GM21515 (cell line): Measurements from ENCODE around the gene SNX20.
A peak's percentile ranks its signal among the peaks of the same experiment; 100 is the strongest.

Experiments
- ATAC-seq: cut with Tn5 transposase; IDR thresholded peaks from one replicate; pipeline ENCODE4 v1.9.1; 2021; ENCODE audit not compliant: unreplicated experiment

Gene SNX20, protein sequence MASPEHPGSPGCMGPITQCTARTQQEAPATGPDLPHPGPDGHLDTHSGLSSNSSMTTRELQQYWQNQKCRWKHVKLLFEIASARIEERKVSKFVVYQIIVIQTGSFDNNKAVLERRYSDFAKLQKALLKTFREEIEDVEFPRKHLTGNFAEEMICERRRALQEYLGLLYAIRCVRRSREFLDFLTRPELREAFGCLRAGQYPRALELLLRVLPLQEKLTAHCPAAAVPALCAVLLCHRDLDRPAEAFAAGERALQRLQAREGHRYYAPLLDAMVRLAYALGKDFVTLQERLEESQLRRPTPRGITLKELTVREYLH

DNA sequence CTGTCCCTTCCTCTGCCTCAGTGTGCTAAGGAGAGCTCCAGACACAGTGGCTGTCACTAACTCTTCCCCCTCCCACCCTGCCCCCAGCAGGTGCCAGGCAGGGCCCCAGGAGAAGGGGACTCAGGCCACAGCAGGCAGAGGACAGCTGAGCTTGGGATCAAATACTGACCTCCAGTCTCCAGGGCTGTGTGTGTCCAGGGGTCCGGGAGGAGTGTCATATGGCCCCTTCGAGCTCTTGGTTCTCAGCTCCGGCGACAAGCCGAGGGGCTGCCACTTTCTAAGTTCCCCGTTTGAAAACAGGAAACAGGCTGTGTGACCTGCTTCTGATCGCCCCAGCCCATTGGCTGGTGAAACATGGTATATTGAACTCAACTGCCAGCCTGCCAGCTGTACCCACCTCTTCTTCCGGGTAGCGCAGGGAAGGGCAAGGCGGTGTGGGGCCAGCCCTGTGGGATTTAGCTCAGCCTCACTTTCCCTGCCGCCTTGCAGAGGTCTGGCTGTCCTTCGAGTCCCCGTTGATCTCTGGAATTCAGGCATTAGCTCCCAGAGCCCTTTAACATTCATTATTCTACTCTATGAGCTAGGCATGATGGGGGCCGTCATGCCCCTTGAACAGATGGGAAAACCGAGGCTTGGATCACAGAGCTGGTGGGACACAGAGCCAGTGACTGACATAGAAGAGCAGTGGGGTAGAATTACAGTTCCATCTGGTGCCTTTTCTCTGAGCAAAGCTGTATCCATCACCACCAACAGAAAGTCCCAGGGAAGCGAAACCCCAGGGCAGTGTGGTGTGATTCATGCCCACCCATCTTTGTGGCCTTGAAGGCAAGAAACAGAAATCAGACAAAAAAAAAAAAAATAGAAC lies at the start of gene SNX20:
SNX20 (minus strand) TSS at position 292 of the 865 bp plus-strand sequence. CDS start 3,786 bp downstream, outside the sequence.
- ATAC-seq, result peak; percentile 41

DNA sequence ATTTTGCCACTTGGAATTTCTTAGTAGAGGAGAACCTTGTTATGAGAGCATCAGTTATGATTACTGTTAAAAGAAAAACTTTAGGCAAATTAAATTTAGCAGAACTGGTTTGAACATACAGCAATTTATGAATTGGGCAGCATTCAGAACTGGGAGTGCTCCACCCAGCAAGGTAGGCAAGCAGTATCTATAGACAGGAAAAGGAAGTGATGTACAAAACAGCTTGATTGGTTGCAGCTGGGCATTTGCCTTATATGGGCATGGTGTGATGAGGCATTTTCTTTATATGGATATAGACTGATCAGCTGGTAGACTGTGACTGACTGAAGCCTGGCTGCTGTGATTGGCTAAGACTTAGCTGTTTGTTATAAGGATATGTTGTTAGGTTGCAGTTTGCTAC lies 43.2 kb upstream of the SNX20 start:
- no peak for ATAC-seq

DNA sequence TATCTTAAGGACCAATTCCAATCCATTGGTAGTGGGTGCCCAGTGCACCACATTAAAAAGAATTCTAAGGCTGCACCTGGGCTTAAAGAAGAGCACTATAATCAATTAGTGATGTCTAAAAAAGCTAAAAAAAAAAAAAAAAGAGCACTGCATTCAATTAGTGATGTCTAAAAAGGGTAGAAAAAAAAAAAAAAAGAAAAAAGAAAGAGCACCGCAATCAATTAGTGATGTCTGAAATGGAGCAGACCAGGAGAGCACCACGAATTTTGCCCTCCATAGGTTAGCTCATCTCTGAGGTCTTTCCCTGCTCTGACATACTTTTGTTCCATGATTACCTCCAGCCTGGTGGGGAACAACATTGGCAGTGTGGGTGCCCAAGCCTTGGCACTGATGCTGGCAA lies 41.8 kb upstream of the SNX20 start:
- ATAC-seq, result no peak

DNA sequence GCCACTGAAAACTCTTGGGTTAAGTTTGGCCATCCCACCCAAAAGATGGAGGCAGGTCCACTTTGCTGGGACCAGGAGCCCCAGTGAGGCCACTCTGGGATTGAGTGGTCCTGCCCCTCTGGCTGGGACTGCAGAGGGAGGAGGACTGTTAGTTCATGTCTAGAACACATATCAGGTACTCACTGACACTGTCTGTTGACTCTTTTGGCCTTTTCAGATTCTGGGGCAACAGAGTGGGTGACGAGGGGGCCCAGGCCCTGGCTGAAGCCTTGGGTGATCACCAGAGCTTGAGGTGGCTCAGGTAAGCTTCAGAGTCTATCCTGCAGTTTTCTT lies 41.3 kb upstream of the SNX20 start:
- no peak for ATAC-seq

DNA sequence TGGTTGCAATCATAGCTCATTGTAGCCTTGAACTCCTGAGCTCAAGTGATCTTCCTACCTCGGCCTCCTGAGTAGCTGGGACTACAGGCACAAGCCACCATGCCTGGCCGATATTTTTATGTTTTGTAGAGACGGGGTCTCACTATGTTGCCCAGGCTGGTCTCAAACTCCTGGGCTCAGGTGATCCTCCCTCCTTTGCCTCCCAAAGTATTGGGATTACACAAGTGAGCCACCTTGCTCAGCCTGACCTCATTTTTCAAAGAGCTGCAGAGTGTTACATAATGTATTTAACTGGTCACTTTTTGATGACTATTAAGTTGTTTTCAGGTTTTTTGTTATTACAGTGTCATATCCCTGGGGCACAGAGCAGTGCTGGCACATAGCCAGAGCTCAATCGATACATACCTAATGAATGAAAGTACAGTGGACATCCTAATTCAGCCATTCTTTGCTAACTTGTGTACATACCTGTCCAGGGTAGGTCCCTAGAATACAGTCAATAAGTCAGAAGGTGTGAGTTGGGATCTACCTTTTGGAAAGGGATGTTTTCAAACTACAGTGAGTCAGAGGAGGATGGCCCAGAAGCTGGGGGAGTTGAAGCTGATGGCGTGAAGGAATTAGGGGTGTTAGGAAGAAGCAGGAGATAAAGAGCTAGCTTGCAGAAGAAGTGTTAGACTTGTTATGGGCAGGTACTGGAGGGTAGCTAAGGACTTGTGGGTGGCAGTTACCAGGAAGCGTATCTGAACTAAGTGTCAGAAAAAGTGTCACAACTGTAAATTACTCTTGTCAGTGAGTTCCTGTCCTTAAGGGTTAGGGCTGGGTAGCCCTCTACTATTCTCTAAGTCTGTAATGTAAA lies 40.7 kb upstream of the SNX20 start:
- ATAC-seq, result no peak

DNA sequence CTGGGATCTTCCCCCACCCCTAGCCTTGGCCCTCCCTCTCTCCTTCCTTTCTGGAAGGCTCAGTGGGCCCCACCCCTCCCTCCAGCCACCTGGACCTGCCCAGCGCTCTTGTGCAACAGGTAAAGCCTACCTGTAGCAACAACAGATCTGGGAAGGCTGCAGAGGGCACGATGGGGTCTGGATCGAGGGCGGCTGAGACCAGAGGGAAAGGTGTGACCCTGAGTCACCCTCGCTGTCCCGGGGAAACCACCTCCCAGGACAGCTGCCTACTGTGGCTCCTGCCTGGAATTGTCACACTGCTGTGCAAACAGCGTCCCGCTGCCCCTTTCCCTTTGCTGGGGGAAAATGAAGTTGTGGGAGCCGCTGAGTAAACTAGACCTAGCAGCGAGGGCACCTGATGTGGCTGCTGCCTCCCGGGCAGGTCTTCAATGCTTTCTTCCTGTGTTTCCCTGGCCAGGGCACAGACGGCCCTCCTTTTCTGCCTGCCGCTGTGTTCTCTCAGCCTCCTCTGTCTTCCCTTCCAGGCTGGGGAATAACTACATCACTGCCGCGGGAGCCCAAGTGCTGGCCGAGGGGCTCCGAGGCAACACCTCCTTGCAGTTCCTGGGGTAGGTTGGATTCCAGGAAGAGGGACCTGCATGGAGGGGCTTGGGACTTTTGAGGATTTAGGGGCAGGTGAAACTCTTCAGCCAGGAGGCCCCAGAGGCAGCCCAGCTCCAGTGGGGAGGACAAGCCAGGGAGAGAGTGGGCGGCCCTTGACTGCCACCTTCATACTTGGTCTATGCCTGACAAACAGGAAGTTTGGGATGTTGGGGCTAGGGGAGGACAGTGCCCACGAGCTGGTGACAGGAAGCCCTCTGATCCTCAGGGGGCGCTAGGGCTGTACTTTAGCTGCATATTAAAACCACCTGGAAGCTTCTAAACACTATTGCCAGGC lies 38.6 kb upstream of the SNX20 start:
- no peak for ATAC-seq

DNA sequence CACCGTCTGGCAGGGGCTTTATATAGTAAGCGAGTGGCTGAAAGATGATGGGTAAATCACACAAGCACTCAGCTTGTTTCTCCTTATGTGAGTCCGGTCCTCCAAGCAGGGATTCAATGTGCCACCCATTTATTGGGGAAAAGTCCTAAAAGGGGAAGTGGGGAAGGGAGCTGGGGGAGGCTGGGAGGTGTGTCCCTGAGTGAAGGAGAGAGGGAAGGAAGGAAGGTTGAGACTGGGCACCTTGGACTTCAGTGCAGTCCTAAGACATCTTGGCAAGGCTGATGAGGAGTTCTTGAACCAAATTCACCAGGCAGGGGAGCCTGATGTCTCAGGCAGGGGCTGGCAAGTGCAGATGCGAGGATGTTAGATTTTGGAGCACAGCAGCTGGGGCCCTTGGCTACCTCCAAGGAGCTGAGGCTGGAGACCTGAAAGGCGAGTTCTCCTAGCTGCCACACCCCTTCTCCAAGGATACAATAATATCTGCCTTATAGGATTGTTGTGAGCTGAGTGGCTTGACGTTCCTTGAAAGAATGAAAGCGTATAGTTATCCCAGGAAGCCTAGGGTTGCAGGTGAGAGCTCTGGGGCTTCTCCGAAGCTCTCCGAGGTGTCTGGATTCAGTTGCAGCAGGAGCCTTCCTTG lies 37.8 kb upstream of the SNX20 start:
- ATAC-seq, result no peak

DNA sequence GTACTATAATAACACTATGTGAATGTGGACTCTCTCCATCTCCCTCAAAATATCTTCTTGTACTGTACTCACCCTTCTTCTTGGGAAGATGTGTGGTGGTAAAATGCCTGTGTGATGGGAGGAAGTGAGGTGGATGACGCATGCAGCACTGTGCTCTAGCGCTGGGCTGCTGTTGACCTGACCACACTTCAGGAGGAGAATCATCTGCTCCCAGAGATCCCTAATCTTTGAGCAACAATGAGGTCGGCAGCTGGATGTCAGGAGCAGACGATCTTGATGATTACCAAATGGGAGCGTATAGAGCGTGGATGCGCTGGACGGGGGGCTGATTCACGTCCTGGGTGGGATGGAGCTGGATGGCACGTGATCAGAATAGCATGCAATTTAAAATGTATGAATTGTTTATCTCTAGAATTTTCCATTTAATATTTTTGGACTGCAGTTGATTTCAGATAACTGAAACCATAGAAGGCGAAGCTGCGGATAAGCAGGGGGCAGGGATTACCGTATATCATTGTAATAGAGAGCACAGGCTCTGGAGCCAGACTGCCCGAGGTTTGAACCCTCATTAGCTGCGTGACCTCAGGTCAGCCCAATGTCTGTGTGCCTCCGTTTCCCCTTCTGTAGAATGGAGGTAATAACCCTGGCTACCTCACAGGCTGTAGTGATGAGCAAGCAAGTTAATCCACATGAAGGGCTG lies 37.1 kb upstream of the SNX20 start:
- ATAC-seq, result no peak

DNA sequence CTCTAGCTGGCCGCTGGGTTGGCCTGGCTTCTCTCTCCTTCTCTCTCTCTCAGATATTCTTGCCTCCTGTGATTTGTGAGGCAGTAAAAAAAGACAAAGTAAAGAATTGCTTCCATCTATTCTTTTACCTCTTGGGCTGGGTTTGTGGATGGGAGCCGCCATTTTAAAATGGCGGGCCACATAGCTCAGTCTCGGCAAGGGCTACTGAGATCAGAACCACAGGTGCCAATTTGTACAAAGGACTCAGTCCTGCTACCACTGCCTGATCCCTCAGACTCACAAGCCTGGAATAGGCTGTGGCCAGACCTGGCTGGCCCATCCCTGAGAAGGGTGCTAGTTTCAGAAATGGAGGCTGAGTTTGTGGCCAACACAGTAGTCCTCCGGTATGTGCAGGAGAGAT lies 36.4 kb upstream of the SNX20 start:
- no peak for ATAC-seq

DNA sequence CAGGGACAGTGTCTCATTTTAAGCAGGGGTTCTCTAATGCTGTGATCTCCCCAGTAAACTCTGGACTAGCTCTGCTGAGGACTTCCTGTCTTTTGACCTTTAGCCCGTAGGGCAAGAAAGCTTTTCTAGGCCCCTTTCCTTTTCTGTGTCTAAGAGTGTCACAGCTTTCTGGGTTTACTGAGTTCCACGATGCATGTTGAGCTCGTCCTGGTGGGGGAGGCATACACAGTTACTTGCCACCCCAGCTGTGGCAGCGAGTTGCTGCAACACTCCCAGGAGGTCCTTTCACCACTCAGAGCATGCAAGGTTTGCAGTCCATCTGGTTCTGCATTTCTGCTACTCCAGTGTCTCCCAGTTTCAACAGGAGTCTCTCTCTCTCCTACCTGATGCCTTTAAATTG lies 36.0 kb upstream of the SNX20 start:
- ATAC-seq, result no peak

DNA sequence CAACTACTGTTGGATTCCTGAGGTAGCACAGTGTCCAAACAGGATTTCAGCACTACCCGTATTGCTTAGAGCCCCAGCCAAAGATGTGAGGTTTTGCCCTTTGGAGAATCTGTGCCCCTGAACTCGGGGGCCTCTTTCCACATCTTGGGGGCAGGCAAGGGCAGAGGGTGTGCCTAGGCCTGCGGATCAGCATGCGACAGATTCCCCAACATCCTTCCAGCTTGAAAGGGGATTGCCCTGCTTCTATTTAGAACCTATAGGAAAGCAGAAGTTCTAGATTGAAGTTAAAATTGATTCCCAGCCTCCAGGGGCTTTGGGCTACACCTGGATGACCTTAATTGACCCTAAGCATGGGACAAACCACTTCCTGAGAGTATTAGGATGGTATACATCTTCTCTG lies 31.8 kb upstream of the SNX20 start:
- no peak for ATAC-seq

DNA sequence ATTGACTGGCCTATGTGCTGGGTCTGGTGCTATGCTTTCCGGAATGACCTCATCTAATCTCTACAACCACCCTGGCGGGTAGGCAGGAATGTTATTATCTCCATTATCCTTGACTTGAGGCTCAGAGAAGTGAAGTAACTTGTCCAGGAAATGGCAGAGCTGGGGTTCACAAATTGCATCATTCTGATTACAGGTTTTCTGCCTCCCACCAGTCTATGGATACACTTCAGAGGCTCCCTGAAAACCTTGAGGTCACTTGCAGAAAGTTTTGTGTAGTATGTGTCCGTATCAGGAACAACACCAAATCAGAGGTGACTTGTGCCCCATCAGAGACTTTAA lies 31.4 kb upstream of the SNX20 start:
- no peak for ATAC-seq

DNA sequence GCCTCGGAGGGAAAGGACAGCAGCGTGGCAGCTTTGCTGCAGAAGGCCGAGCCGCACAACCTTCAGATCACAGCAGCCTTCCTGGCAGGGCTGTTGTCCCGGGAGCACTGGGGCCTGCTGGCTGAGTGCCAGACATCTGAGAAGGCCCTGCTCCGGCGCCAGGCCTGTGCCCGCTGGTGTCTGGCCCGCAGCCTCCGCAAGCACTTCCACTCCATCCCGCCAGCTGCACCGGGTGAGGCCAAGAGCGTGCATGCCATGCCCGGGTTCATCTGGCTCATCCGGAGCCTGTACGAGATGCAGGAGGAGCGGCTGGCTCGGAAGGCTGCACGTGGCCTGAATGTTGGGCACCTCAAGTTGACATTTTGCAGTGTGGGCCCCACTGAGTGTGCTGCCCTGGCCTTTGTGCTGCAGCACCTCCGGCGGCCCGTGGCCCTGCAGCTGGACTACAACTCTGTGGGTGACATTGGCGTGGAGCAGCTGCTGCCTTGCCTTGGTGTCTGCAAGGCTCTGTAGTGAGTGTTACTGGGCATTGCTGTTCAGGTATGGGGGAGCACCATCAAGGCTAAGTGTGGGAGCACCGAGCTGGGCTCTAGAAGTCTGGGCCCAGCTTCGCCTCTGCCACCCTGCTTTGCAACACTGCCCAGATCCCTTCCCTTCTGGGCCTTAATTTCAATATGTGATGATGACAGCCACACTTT lies 30.9 kb upstream of the SNX20 start:
- no peak for ATAC-seq

DNA sequence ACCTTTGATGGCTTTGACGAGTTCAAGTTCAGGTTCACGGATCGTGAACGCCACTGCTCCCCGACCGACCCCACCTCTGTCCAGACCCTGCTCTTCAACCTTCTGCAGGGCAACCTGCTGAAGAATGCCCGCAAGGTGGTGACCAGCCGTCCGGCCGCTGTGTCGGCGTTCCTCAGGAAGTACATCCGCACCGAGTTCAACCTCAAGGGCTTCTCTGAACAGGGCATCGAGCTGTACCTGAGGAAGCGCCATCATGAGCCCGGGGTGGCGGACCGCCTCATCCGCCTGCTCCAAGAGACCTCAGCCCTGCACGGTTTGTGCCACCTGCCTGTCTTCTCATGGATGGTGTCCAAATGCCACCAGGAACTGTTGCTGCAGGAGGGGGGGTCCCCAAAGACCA lies 29.9 kb upstream of the SNX20 start:
- ATAC-seq, result no peak

DNA sequence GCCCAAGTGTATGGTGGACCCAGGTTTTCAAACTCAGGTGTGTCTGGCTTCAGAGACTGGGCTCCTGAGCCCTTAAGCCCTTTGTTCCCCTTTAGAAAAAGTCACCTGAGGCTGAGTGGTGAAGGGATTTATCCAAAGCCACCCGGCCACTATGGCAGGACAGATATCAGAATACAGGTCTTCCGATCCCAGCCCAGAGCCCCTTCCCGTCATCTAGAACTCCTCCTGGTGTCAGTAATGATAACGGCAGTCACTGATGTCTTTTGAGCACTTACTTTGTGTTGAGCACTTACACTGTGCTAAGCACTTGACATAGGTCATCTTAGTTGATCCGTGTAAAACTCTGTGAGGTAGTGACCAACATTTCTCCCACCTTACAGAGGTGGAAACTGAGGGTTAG lies 28.9 kb upstream of the SNX20 start:
- no peak for ATAC-seq

DNA sequence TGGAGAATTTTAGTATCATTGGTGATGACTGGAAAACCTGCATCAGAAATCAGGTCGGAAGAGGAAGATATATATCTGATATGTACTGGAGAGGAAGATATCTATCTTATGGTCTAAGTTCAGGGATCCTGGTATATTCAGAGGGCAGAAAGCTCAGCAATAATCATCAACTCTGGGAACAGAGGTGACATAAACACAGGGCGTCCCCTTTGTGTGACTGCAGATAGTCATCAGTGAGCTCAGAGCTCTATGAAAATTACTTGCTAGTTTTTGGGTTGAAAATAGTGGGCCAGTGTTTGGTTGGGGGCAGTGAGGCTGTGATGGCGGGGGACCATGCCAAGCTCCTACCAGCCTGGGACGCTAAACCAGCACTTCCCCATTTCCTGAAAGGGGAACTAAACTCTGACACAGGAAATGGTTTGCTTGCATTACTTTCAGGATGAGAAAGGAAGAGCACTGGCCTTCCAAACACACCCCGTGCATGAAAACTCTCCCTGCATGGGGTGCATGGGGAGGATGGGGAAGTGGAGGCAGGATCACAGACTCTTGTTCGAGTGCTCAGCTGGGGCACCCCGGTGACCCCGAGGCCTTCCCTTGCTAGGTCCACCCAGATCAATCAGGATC lies 28.1 kb upstream of the SNX20 start:
- ATAC-seq, result no peak

DNA sequence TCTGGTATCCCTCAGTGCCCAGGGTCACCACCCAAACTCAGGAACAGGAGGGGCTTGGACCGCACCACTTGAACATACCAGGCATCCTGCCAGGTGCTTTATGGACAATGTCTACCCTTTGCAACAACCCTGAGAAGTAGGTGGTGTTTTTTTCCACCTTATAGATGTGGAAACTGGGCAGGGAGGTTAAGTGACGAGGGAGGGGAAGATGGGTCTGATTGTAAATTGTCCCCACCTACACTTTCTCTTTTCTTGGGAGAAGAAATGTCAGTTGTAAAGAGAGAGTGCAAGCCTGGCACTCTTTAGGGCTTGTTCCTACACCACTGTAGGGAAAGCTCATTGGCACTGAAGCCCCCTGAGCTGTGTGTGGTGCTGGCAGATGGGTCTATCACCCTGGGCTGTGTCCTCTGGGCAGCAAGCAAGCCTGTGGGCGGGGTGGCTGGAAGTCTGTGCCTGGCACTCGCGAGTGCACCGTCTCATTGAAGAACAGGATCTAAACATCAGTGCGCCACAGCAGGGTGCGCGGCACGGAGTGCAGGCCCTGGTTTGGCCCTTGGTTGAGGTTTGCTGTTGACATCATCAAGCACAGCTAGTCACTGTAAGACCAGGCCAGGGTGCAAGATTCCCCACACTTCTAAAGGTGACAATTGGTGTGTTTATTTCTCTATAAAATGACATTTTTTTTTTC lies 27.4 kb upstream of the SNX20 start:
- no peak for ATAC-seq

DNA sequence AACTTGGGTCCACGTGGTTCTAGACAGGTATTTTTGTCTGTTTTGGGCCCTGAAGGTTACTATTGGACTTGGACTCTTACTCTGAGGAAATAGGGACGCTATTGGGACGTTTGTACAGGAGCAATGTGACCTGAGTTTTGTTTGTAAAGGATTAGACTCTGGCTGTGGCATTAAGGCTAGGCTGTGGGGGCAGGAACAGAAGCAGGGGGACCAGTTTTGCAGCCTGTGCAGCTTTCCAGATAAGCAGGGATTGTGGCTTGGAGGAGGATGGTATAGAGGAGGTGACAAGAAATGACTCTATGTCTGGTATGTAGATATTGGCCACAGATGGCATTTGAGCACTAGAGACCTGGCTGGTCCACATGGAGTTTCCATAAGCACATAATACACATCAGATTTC lies 25.1 kb upstream of the SNX20 start:
- ATAC-seq, result no peak
